HG02759 (cell line): ENCODE results near the gene IBA57.
"Not testable (repeated sequence)": the region's sequence is repeated elsewhere in the genome, so short reads cannot be mapped to it uniquely, and the experiment has no call there.

ENCODE experiments used
- ATAC-seq: cut with Tn5 transposase; IDR thresholded peaks from one replicate; pipeline ENCODE4 v1.9.1; 2021; ENCODE audit warnings: mild to moderate bottlenecking, moderate library complexity; ENCODE audit not compliant: unreplicated experiment

Gene IBA57

GRCh38 chr1:228224198-228225164, 58.9 kb downstream of the IBA57 start:
- no peak for ATAC-seq

- ATAC-seq, result no peak
These were observed 59.6 kb downstream of the IBA57 start for GRCh38 chr1:228225165-228225710.

- no peak for ATAC-seq
These were observed 60.1 kb downstream of the IBA57 start for GRCh38 chr1:228225740-228226139.

GRCh38 chr1:228226141-228226874, 60.7 kb downstream of the IBA57 start:
- ATAC-seq, result no peak

- no peak for ATAC-seq
These were observed 61.6 kb downstream of the IBA57 start for GRCh38 chr1:228226956-228227791.

GRCh38 chr1:228228147-228228546, 62.5 kb downstream of the IBA57 start:
- ATAC-seq, result not testable (repeated sequence)

- ATAC-seq, result no peak
These were observed 63.0 kb downstream of the IBA57 start for GRCh38 chr1:228228601-228229074.

- ATAC-seq, result no peak
These were observed 65.6 kb downstream of the IBA57 start for GRCh38 chr1:228231189-228231588.
